ENCODE data around the gene NGF. TPM values are rescaled to one million over a fixed set of nuclear protein-coding genes. Genes with fewer than 3 reads are reported as not detected.

The NGF gene
- total and polyA plus RNA-seq, 9 of the 15 experiments (the other 6 are each of a cell fraction or from before 2014, with no cell fraction given), result not detected

DNA sequence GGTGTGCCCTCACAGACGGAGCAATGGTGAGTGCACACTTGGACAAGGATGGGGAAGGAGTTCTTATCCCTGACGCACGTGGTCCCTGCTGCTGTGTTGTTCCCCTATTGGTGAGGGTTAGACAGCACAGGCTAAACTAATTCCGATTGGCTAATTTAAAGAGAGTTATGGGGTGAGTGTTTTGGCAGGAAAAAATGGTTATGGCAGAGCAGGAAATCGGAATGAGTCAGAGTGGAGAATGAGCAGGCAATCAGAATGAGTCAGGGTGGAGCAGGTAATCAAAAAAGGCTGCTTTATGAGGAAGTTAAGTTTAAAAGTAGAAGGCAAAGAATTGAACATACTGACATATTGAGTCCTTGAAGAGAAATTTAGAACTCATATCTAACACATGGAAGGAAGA lies 100.5 kb downstream of the NGF start (continued):
- TF ChIP-seq MYNN (IDR thresholded peaks at IDR 0.05), result no peak
- no peak for TF ChIP-seq MYNN (CRISPR knock-in tag; IDR thresholded peaks at IDR 0.05)
- no peak for TF ChIP-seq KAT7 (CRISPR knock-in tag; IDR thresholded peaks at IDR 0.05; ENCODE audit: borderline replicate concordance)
- TF ChIP-seq CBX2 (IDR thresholded peaks at IDR 0.05; ENCODE audit: insufficient read depth, low read length, poor library complexity, severe bottlenecking), result no peak
- no peak for TF ChIP-seq POU5F1 (IDR thresholded peaks at IDR 0.05; ENCODE audit: borderline replicate concordance, low read depth, low read length, partially characterized antibody)
- TF ChIP-seq HIVEP1 (CRISPR knock-in tag; IDR thresholded peaks at IDR 0.05), result no peak
- no peak for TF ChIP-seq SAFB (IDR thresholded peaks at IDR 0.05; ENCODE audit: borderline replicate concordance, low read depth, low read length)
- TF ChIP-seq SAP30 (IDR thresholded peaks at IDR 0.05; ENCODE audit: borderline replicate concordance, insufficient read depth, low read depth, low read length, poor library complexity, severe bottlenecking), result no peak
- no peak for TF ChIP-seq SIN3A (IDR thresholded peaks at IDR 0.05; ENCODE audit: borderline replicate concordance in 2 of 2, control insufficient read depth in 1 of 2, low read depth in 2 of 2, low read length in 2 of 2)
- TF ChIP-seq, protein P1, sequence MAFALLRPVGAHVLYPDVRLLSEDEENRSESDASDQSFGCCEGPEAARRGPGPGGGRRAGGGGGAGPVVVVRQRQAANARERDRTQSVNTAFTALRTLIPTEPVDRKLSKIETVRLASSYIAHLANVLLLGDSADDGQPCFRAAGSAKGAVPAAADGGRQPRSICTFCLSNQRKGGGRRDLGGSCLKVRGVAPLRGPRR (CRISPR knock-in tag; IDR thresholded peaks at IDR 0.05), result no peak

DNA sequence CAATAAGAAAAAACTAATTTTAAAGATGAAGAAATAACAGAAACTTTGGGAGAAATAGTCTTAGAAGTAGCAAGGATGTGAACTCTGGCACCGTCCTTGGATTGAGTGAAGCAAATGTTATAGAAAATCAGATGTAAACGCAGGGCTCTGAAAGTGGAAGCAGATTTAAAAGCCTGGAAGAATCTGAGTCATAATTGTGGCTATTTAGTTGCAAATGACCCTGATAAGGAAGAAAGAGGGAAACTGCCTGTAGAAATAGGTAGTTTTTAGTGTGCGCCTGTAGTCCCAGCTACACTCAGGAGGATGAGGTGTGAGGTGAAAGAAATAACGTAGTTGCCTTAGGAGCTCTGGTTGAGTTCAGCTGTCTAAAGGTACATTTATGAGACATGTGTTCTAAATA lies 101.0 kb downstream of the NGF start:
- DNase-seq (ENCODE audit: extremely low read depth in 1 of 4, low spot score in 3 of 4) (no peak), FAIRE-seq (no peak), ATAC-seq (no peak)
- Histone ChIP-seq H3K4me3 (no peak overlapping the region), H3K27me3 (ENCODE audit: control insufficient read depth in 2 of 2, insufficient read depth in 2 of 2, low read length in 2 of 2) (peaks cover 0 to 5% of the 10 kb centered on the region in 2 experiments; a peak in 1 of 5 replicates), H2AFZ (ENCODE audit: low read depth, low read length) (no peak overlapping the region), H3K9me1 (ENCODE audit: control insufficient read depth, insufficient read depth, low read length) (no peaks in the 10 kb centered on the region), H3K79me2 (ENCODE audit: control insufficient read depth, insufficient read depth, low read length) (no peaks in the 10 kb centered on the region), H3K36me3 (ENCODE audit: control insufficient read depth, insufficient read depth, low read length) (no peaks in the 10 kb centered on the region), H3K27ac (ENCODE audit: extremely low read depth, low read depth, low read length) (no peak overlapping the region), H4K20me1 (replicated peaks; ENCODE audit: control insufficient read depth, insufficient read depth, low read length) (no peaks in the 10 kb centered on the region), H3K4me1 (replicated peaks in 1 of 2; ENCODE audit: control insufficient read depth in 2 of 2, insufficient read depth in 2 of 2, low read length in 2 of 2) (no peaks in the 10 kb centered on the region), H3K9ac (ENCODE audit: insufficient read depth in 1 of 2, low read depth in 2 of 2, low read length in 2 of 2) (no peak overlapping the region), H3K4me2 (ENCODE audit: insufficient read depth, low read length) (no peak overlapping the region), H3K9me3 (replicated peaks; ENCODE audit: control insufficient read depth, insufficient read depth, low read depth, low read length) (no peaks in the 10 kb centered on the region)
- BruUV-seq (replicated peaks), result no TSS peak
- WGBS (ENCODE audit: insufficient coverage, low coverage, missing lambda C conversion rate), result 5% methylated on average over 4 of the region's 4 CpGs
- CTCF ChIA-PET (ENCODE audit: low intra/inter-chr PET ratio), result no interaction called here
- intact Hi-C loops (cut with micrococcal nuclease) (no loop called here), in situ Hi-C loops (cut with MboI) (no loop called here)
- TF ChIP-seq PTBP1 (IDR thresholded peaks at IDR 0.05; ENCODE audit: low read depth, low read length), result no peak
- POLR2A ChIA-PET, result no interaction called here

Other genes starting within 250 kb of the NGF start
- not detected in 2 replicates for gene TSPAN2, start 248.7 kb downstream of the NGF start, total RNA-seq (2014; rRNA removed)
- gene TSPAN2, start 248.7 kb downstream of the NGF start, total RNA-seq (2014; rRNA removed; fragmentation: Illumina TruSeq; extraction: Trizol), result not detected in 2 replicates
- not detected in 2 replicates for gene TSPAN2, start 248.7 kb downstream of the NGF start, total RNA-seq (2015; rRNA removed; fragmentation: Illumina TruSeq; extraction: Trizol)
- gene TSPAN2, start 248.7 kb downstream of the NGF start, total RNA-seq (2021), result not detected in 2 replicates
- not detected in 2 replicates for gene TSPAN2, start 248.7 kb downstream of the NGF start, polyA plus RNA-seq (2011; rRNA removed)
- not detected in 2 replicates for gene TSPAN2, start 248.7 kb downstream of the NGF start, polyA plus RNA-seq (2014; fragmentation: Illumina TruSeq; extraction: Trizol)
- not detected for gene TSPAN2, start 248.7 kb downstream of the NGF start, polyA plus RNA-seq (2014; fragmentation: Nextera tagmentation; extraction: Ambion mirVana)
- gene TSPAN2, start 248.7 kb downstream of the NGF start, polyA plus RNA-seq (2014; rRNA removed), result not detected in 2 replicates